Spleen (tissue), 7 donors: Measurements from ENCODE around the gene SELP.

Experiments used
- CTCF ChIP-seq, 11 experiments: fragments of 200-600 bp in 7 of 11; fragments of 450-650 bp in 4 of 11; sonication (generic) in 4 of 11; IDR thresholded peaks in 8 of 11; conservative IDR thresholded peaks in 3 of 11; 1 replicate in 7 of 11; 2 replicates in 4 of 11; pipeline versions ENCODE4 v1.4.0 to v1.8.0; 2016 to 2021; ENCODE audit warnings: antibody characterized with exemption in 11 of 11, inconsistent platforms in 4 of 11, mild to moderate bottlenecking in 1 of 11
- POLR2A ChIP-seq, 3 donors: fragments of 450-650 bp; IDR thresholded peaks; one replicate each; pipeline ENCODE4 v1.5.1; 2017; ENCODE audit warnings: antibody characterized with exemption in 3 of 3, mild to moderate bottlenecking in 1 of 3
- POLR2AphosphoS5 ChIP-seq, 3 donors: sonication (generic); formaldehyde crosslinking; IDR thresholded peaks; one replicate each; pipeline ENCODE4 v1.5.1; 2017; ENCODE audit warnings: antibody characterized with exemption in 3 of 3
- donor health status: DM: no; HTN: no; CAD: no; lungs with moderate emphysema.
- donor health status: DM: no; HTN: no; CAD: no.
- donor health status: DM: no; HTN: no; CAD: no.

- no peak for TF ChIP-seq POLR2A (IDR thresholded peaks at IDR 0.05)
- no peak for TF ChIP-seq CTCF (IDR thresholded peaks at IDR 0.05 in 8 of 11, conservative IDR thresholded peaks at IDR 0.05 in 3 of 11)
- no peak for TF ChIP-seq POLR2AphosphoS5 (IDR thresholded peaks at IDR 0.05)
Observed at GRCh38 chr1:169634877-169635276, 5.0 kb upstream of the SELP start.
